SK-N-SH treated with all-trans-retinoic acid at 6 μM for 48 hours (cell line): ENCODE data around the gene EIF1B.

Source experiments
- RARB ChIP-seq: fragments of 250-450 bp; sonication (Bioruptor Pico); IDR thresholded peaks from 2 replicates; pipeline ENCODE4 v1.8.0; 2021; ENCODE audit warnings: mild to moderate bottlenecking, moderate library complexity
- TCF4 ChIP-seq: fragments of 250-450 bp; sonication (Bioruptor Pico); IDR thresholded peaks from 2 replicates; pipeline ENCODE4 v1.8.0; 2021; ENCODE audit warnings: mild to moderate bottlenecking, moderate library complexity, borderline replicate concordance
- TF ChIP-seq, protein P1 (sequence below): fragments of 250-450 bp; sonication (Bioruptor Pico); IDR thresholded peaks from 2 replicates; pipeline ENCODE4 v1.5.0; 2020; ENCODE audit warnings: mild to moderate bottlenecking, moderate library complexity
- TF ChIP-seq, protein P2 (sequence below): fragments of 250-450 bp; sonication (Bioruptor Pico); IDR thresholded peaks from 2 replicates; pipeline ENCODE4 v1.5.1; 2021; ENCODE audit warnings: mild to moderate bottlenecking, moderate library complexity
- TF ChIP-seq, protein P3 (sequence below): fragments of 250-450 bp; sonication (Bioruptor Pico); IDR thresholded peaks from 2 replicates; pipeline ENCODE4 v1.5.1; 2020; ENCODE audit warnings: low read depth, mild to moderate bottlenecking, moderate library complexity
- TF ChIP-seq, protein P4 (sequence below): fragments of 250-450 bp; sonication (Bioruptor Pico); IDR thresholded peaks from 2 replicates; pipeline ENCODE4 v1.8.0; 2020; ENCODE audit warnings: mild to moderate bottlenecking, moderate library complexity, borderline replicate concordance

DNA sequence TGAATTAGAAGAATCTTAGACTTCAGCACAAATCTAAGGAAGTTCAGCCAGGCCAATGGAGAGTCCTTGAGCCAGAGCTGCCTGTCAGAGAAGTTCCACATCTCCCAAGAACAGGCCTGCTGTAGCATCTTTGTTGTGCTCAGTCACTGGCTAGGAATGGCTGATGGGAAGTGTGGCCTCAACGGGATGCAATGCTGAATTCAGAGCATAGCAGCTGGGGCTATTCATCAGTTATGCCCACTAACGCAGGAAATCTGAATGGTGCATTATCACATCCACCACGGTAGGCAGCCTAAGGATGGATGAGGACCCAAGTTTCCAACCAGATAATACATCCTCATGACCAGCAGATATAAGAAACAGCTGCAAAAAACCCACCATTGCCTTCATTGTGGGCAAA is 3.2 kb upstream of the EIF1B start:
- TF ChIP-seq, protein P1, sequence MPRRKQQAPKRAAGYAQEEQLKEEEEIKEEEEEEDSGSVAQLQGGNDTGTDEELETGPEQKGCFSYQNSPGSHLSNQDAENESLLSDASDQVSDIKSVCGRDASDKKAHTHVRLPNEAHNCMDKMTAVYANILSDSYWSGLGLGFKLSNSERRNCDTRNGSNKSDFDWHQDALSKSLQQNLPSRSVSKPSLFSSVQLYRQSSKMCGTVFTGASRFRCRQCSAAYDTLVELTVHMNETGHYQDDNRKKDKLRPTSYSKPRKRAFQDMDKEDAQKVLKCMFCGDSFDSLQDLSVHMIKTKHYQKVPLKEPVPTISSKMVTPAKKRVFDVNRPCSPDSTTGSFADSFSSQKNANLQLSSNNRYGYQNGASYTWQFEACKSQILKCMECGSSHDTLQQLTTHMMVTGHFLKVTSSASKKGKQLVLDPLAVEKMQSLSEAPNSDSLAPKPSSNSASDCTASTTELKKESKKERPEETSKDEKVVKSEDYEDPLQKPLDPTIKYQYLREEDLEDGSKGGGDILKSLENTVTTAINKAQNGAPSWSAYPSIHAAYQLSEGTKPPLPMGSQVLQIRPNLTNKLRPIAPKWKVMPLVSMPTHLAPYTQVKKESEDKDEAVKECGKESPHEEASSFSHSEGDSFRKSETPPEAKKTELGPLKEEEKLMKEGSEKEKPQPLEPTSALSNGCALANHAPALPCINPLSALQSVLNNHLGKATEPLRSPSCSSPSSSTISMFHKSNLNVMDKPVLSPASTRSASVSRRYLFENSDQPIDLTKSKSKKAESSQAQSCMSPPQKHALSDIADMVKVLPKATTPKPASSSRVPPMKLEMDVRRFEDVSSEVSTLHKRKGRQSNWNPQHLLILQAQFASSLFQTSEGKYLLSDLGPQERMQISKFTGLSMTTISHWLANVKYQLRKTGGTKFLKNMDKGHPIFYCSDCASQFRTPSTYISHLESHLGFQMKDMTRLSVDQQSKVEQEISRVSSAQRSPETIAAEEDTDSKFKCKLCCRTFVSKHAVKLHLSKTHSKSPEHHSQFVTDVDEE: no peak
- no peak for TF ChIP-seq TCF4
- no peak for TF ChIP-seq RARB (CRISPR knock-in tag)
- TF ChIP-seq, protein P2, sequence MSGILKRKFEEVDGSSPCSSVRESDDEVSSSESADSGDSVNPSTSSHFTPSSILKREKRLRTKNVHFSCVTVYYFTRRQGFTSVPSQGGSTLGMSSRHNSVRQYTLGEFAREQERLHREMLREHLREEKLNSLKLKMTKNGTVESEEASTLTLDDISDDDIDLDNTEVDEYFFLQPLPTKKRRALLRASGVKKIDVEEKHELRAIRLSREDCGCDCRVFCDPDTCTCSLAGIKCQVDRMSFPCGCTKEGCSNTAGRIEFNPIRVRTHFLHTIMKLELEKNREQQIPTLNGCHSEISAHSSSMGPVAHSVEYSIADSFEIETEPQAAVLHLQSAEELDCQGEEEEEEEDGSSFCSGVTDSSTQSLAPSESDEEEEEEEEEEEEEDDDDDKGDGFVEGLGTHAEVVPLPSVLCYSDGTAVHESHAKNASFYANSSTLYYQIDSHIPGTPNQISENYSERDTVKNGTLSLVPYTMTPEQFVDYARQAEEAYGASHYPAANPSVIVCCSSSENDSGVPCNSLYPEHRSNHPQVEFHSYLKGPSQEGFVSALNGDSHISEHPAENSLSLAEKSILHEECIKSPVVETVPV (CRISPR knock-in tag): no peak
- TF ChIP-seq, protein P3, sequence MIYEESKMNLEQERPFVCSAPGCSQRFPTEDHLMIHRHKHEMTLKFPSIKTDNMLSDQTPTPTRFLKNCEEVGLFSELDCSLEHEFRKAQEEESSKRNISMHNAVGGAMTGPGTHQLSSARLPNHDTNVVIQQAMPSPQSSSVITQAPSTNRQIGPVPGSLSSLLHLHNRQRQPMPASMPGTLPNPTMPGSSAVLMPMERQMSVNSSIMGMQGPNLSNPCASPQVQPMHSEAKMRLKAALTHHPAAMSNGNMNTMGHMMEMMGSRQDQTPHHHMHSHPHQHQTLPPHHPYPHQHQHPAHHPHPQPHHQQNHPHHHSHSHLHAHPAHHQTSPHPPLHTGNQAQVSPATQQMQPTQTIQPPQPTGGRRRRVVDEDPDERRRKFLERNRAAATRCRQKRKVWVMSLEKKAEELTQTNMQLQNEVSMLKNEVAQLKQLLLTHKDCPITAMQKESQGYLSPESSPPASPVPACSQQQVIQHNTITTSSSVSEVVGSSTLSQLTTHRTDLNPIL (CRISPR knock-in tag): no peak
- TF ChIP-seq, protein P4, sequence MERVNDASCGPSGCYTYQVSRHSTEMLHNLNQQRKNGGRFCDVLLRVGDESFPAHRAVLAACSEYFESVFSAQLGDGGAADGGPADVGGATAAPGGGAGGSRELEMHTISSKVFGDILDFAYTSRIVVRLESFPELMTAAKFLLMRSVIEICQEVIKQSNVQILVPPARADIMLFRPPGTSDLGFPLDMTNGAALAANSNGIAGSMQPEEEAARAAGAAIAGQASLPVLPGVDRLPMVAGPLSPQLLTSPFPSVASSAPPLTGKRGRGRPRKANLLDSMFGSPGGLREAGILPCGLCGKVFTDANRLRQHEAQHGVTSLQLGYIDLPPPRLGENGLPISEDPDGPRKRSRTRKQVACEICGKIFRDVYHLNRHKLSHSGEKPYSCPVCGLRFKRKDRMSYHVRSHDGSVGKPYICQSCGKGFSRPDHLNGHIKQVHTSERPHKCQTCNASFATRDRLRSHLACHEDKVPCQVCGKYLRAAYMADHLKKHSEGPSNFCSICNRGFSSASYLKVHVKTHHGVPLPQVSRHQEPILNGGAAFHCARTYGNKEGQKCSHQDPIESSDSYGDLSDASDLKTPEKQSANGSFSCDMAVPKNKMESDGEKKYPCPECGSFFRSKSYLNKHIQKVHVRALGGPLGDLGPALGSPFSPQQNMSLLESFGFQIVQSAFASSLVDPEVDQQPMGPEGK (CRISPR knock-in tag): no peak
